Activated gamma-delta T cell (primary cell): ENCODE measurements around the gene BPIFB1.

Experiments
- DNase-seq: peaks from one replicate; lab custom pipeline; 2025; lab: John Stamatoyannopoulos, UW
- total RNA-seq, 2 donors: gene quantifications; one replicate each; lab custom pipeline; 2026; lab: John Stamatoyannopoulos, UW

The BPIFB1 gene
- 0 reads per million in 2 donors for total RNA-seq

- DNase-seq = no peak
Measured at GRCh38 chr20:33282991-33283555, at the start of gene BPIFB1. Gene BPIFB1 (plus strand): TSS chr20:33283214. CDS start chr20:33286074, 2,860 bp downstream.

GRCh38 chr20:33234050-33234449, 49.0 kb upstream of the BPIFB1 start:
- DNase-seq = no peak

GRCh38 chr20:33235696-33236095, 47.3 kb upstream of the BPIFB1 start, which contains the start of gene BPIFA1:
Gene BPIFA1 (plus strand): TSS chr20:33235996. CDS start chr20:33237712, 1,716 bp downstream.
- no peak for DNase-seq

DNA sequence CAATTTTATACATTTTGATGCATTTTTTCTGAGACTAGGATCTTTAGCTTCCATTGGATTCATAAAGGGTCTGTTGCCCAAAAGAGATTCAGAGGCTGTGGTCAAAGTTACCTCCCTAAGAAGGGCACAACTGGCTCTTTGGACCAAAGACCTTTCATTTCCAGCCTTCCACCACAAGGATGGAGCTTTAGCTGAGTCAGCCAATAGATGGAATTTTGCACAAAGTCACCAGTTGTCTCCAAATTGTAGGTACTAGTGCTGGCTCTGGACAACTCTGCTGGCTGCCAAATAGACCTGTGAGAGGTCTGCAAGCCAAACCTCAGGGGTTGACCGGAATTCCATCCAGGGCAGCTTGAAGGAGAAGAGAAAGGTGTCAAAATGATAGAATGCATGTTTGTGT, 46.7 kb upstream of the BPIFB1 start:
- DNase-seq = no peak

GRCh38 chr20:33237989-33238388, 45.0 kb upstream of the BPIFB1 start:
- no peak for DNase-seq

- no peak for DNase-seq
Measured at GRCh38 chr20:33239418-33239817, 43.6 kb upstream of the BPIFB1 start.

DNA sequence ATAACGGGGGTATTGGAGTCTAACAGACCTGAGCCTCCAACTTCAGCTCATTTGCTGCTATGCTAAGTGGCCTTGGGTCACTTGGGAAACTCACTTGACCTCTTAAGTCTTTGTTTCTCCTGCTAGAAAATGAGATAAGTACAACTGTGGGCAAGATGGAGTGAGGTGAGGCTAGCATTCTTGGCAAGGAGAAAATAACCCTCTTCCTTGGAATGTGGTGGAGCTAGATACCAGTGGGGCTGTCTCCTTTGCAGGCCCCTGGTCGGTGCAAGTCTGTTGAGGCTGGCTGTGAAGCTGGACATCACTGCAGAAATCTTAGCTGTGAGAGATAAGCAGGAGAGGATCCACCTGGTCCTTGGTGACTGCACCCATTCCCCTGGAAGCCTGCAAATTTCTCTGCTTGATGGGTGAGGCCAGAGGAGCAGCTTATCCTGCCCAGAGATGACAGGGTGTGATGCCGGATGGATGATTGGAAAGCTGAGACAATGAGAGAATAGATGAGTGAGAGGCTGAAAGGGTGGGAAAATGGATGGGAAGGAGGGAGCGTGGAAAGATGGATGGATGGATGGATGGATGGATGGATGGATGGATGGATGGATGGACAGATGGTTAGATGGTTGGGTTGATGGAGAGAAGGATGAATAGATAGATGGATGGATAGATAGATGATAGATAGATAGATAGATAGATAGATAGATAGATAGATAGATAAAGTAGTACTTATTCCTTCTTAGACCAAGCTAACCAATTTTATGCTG, 42.9 kb upstream of the BPIFB1 start:
- no peak for DNase-seq

DNA sequence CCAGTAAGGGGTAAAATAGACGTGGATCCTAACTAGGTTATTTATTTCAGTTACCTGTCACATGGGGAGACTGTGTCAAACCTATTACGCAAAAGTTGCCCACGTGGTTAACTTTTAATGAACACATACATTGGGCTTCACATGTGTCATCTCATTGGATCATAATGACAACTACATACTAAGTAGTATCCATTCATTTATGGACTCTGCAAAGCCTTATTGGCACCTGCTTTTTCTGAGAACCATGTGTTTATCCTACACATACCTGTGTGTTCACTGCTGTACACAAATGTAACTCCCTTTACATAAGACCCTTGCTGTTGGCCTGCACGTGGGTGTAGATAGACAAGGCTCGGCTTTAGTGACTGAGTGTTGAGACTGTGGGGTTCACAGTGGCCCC, 42.1 kb upstream of the BPIFB1 start:
- DNase-seq = no peak

DNA sequence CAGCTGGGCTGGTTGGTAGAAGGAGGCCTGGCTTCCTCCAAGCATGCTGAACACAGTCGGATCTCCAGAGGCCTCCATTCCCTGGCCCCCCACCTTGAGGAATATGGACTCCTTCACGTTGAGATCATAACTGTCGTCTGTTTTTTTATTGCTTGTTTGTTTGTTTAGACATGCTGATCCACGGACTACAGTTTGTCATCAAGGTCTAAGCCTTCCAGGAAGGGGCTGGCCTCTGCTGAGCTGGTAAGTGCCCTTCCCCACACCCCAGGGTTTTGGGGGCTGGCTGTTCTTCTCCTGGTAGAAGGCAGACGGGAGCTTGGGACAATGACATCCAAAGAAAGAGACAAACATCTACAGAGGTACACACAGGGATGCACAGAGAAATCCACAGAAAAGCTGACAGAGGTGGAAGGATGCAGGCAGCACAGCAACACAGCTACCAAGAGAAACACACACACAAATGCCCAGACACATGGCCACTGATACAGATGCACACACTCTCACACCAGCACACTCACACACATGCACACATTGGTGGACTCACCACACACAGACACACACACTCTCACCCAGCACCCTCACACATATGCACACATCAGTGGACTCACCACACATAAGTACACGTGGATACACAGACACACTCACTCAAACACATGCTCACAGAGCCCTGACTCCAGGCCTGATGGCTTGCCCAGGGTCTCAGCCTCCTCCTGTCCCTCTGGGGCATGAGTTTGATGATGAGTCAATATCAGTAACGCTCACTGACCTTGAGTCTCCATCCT, 40.5 kb upstream of the BPIFB1 start:
- DNase-seq = no peak

DNA sequence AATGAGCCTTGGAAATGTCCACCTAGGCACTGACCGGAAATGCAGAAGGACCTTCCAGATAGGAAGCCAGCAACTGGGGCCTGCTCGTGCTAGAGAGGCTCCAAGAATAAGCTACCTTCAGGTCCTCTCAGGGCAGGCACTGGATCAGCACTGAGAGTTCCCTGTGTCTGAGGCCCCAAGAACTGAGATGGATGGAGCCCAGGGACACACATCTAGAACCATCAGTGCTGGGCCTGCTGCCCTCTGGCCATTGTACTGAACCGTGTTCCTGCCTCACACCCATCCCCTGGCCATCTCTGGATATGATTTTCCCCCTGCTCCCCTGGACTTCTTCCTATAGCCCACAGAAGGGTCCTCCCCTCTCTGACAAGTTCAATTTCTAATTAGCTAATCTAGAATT, 36.9 kb upstream of the BPIFB1 start:
- DNase-seq = no peak

DNA sequence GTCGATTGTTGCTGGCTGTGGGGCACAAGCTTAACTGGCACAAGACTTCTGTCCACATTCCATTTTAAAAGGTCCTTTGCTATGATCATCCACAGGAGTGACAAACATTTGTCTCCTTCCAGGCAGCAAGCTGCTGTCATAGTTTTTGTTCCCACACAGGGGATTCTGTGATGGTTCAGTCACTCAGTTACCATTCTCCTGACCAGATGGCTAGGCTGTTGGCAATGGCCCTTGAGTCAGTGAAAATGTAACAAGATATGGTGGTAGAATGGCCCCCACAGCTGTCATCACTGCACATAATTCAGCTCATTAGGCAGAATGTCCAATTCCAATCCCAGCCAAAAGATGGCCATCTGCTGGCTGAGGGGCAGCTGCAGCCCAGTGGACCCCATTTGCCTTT, 33.6 kb upstream of the BPIFB1 start:
- DNase-seq = no peak

- no peak for DNase-seq
Measured at GRCh38 chr20:33250666-33251065, 32.3 kb upstream of the BPIFB1 start.

DNA sequence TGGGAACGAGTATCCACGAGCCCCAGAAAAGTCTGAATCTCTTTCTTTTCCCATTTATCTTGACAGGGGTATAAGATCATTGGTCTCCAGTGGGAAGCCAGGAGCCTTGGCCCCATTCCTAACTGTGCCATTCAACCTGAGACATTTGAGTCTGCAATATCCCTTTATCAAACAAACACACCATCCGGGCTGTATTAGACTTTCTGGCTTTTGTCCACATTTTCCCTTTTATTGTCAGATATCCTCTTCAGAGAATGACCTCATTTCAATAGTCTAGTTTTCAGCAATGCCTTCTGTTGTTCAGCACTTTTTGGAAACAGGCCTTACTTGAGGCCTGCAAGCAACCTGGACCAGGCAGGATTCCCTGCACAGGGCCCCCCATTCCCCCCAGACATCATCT, 31.5 kb upstream of the BPIFB1 start:
- no peak for DNase-seq

- DNase-seq = no peak
Measured at GRCh38 chr20:33252460-33252859, 30.6 kb upstream of the BPIFB1 start.

- DNase-seq = no peak
Measured at GRCh38 chr20:33255005-33255404, 28.0 kb upstream of the BPIFB1 start.

DNA sequence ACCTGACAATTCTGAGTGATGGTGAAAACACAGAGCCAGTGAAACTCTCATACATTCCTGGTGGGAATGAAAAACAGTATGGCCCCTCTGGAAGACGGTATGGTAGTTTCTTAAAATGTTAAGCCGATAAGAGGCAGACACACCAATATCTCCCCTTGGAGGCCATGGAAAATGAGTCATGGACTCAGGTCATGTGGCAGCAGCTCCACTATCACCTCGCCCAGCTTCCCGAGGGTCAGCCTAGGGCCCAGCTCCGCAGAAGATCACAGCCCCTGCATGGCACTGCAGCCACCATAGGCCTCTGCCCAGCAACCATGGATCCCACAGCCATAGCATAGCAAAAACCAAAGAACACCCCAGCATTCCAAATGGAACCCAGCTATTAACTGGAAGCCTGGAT, 25.8 kb upstream of the BPIFB1 start:
- no peak for DNase-seq

- DNase-seq = no peak
Measured at GRCh38 chr20:33259371-33259770, 23.6 kb upstream of the BPIFB1 start.

DNA sequence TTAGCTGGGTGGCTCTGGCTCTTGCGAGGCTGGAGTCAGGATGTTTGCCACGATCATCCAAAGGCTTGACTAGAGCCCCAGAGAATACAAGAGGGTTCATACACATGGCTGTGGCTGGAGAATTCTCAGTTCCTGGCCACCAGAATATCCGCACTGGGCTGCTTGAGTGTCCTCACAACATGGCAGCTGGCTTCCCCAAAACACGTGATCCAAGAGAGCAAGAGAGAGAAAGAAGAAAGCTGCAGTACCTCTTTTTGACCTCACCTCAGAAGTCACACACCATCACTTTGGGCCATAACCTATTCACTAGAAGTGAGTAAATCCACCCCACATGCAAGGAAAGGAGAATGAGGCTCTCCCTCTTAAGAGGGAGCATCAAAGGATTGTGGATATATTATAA, 21.5 kb upstream of the BPIFB1 start:
- DNase-seq = no peak

- DNase-seq = no peak
Measured at GRCh38 chr20:33262658-33263065, 20.4 kb upstream of the BPIFB1 start.

DNA sequence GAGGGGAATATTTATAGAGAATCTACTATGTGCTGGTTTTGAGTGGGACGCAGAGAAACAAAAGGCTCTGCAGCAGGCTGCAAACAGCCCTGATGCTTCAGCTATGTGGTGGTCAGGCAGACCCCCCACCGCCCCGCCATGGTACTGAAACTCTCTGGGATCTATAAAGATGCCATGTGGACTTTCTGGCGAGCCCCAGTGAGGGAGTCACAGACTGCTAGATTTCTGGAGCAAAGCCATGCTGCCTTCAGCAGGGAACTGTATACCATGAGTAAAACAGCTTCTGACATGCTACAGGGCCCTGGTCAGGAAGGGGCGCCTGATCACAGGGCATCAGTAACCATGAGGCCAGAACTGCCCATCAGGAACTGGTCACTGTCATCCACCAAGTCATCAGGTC, 19.2 kb upstream of the BPIFB1 start:
- DNase-seq = no peak

DNA sequence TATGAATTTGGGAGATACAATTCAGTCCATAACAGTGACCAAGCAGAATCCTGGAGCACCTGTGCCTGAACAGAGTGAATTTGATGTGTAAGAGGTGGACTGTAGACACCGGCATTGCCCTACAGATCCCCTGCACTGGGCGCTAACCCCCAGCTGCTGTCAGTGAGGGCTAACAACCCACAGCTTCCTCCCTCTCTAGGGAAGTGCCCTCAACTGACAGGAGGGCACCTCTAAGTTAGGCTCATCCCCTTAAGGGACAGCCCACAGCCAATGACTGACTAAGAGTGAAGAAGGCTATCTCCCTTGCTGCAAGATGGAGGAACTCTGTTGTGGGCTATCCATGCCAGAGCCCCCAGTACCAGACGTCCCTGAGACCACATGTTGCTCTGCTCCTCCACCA, 15.3 kb upstream of the BPIFB1 start:
- no peak for DNase-seq

- no peak for DNase-seq
Measured at GRCh38 chr20:33272155-33272873, 10.7 kb upstream of the BPIFB1 start.
